Astrocyte of the hippocampus (primary cell): ENCODE measurements around the gene MTRF1L.
"Not testable (repeated sequence)": the region's sequence is repeated elsewhere in the genome, so short reads cannot be mapped to it uniquely, and the experiment has no call there.

Experiments
- DNase-seq: peaks from one replicate; pipeline ENCODE4 v3.0.0; 2011; ENCODE audit warnings: low read depth, low spot score

The MTRF1L gene

DNA sequence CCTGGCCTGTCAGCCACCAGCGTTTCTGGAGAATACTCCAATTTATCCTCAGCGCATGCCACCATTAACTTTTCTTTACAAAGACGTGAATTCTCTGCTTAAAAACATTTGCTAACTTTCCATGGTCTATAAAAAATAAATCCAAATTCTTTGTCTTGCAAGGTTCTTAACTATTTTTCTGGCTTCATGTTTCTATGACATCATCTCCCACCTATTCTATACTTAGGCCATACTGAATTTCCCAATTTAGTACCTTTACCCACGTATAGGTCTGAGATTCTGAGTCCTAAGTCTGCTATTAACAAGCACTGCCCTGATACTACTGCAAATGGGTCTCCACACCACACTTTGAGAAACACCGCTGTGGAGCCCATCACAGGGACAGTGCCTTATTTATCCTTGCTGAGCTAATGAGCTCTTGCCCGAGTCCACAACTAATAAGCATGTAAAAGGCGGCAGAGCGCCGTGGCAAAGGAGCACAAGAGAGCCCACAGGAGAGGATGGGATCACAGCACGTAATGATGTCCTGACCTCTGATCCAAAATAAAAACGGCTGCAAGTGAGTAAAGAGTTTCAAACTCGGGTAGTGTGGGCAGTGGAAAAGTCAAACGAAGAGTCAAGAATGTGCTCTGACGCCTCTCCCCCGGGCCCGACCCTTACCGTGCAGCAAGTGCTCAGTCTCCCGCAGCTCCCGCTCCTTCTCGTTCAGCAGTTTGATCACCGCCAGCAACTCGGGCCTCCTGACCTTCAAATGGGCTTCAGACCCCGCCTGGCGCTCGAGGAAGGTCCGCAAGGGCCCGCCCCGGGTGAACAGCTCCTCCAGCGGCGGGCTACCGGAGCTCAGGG, 519 bp downstream of the MTRF1L start:
- DNase-seq = peak; percentile 40

DNA sequence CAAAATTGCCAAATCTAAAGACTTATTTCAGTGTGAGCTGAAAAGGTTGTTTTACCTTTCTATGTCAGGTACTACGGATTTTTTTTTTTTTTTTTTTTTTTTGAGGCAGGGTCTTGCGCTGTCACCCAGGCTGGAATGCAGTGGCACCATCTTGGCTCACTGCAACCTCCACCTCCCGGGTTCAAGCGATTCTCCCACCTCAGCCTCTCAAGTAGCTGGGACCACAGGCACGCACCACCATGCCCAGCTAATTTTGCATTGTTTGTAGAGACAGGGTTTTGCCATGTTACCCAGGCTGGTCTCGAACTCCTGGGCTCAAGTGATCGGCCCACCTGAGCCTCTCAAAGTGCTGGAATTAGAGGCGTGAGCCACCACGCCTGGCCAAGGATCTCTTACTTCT, 1.7 kb downstream of the MTRF1L start:
- not testable (repeated sequence) for DNase-seq

DNA sequence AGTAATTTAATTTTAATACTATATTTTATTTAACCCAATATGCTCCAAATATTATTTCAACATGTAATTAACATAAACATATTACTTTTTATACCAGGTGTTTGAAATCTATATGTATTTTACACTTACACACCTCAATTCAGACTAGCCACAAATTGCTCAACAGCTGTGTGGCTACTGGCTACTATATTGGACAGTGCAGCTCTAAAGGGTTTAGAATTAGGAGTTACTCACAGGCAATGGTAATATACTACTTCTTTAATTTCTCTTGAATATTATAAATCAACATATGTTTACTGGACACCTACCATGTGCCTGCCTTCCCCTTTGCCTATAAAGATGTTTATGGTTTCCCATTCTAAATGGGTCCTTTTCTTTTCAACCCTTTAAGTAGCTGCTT, 2.3 kb downstream of the MTRF1L start:
- no peak for DNase-seq

DNA sequence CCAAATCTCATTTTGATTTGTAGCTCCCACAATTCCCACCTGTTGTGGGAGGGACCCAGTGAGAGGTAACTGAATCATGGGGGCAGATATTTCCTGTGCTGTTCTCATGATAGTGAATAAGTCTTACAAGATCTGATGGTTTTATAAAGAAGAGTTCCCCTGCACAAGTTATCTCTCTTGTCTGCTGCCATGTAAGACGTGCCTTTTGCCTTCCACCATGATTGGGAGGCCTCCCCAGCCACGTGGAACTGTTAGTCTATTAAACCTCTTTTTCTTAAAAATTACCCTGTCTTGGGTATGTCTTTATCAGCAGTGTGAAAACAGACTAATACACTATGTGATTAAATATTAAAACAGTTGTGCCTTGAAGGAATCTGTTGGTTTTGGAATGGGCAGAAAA, 3.0 kb downstream of the MTRF1L start:
- DNase-seq = not testable (repeated sequence)

DNA sequence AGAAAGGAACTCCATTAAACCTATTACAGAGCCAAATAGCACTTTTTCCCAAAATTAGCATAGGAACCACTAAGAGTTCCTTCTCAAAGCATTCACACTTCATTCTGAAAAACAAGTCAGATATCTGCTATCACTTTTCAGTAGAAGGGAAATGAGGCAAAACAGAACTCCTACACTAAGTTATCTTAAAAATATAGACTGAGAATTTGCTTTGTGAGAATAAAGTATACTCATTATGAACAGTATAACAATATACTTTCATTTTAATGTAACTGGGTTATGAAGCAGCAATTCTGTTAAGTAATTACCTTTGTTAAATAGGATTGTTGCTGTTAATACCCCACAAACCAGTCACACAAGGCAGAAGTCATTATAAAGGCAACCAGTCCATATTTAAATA, 8.7 kb downstream of the MTRF1L start:
- DNase-seq = no peak

DNA sequence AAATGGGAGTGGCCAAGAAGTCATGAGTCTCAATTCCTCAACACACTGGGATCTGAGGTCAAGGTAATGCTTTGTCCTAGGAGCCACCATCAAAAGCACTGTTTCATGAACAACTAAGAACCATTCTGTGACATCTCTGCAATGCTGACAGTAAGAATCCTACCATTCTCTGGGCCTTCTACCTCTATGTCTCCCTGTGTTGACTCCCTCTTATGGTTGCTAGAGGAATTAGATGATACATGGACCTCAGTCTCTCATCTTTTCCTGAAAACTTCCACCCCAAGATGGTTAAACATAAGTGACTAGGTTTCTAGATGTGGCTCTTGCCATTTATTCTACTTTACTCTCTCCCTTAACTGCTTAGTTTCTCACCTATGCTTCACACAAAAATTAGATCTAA, 9.1 kb downstream of the MTRF1L start:
- no peak for DNase-seq

DNA sequence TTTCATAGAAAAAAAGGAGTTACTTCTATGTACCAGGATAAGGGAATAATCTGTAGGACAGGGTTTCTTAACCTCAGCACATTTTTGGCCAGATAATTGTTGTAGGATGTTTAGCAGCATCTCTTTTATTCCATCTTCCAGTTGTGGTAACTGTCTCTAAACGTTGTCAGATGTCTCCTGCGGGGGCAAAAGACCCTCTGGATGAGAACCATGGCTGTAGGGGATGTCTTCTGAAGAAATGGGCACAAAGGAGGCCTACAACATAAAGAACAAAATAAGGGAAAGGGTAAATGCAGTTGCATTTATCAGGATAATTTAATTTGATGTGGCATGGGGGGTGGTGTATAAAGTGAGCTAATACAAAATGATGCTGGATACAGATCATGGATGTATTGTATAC, 15.5 kb downstream of the MTRF1L start:
- DNase-seq = no peak

DNA sequence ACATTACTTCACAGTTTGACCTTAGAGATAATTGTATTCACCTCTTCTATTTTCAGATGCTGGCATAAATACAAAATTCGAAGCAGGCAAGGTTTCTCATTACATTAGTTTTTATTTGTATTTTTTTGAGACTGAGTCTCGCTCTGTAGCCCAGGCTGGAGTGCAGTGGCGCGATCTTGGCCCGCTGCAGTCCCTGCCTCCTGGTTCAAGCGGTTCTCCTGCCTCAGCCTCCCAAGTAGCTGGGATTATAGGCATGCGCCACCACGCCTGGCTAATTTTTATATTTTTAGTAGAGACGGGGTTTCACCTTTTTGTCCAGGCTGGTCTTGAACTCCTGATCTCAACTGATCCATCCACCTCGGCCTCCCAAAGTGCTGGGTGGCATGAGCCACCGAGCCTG, 17.2 kb downstream of the MTRF1L start:
- DNase-seq = not testable (repeated sequence)

DNA sequence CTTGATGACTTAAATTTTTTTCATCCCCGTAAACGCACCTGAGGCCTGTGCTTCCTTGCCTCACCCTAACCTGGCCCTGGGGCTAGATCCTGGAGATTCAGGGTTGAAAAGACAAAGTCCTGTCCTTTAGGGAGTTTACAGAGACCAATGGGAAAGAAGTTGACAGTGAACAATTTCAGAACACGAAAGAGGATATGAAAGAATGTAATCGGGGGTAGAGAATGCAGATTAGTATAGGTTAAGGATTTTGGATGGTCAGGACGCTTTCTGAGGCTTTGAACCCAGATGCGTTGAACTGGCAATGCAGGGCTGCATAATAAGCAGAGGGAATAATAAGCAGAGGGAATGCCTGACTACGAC, 18.0 kb downstream of the MTRF1L start:
- peak; percentile 16 for DNase-seq

DNA sequence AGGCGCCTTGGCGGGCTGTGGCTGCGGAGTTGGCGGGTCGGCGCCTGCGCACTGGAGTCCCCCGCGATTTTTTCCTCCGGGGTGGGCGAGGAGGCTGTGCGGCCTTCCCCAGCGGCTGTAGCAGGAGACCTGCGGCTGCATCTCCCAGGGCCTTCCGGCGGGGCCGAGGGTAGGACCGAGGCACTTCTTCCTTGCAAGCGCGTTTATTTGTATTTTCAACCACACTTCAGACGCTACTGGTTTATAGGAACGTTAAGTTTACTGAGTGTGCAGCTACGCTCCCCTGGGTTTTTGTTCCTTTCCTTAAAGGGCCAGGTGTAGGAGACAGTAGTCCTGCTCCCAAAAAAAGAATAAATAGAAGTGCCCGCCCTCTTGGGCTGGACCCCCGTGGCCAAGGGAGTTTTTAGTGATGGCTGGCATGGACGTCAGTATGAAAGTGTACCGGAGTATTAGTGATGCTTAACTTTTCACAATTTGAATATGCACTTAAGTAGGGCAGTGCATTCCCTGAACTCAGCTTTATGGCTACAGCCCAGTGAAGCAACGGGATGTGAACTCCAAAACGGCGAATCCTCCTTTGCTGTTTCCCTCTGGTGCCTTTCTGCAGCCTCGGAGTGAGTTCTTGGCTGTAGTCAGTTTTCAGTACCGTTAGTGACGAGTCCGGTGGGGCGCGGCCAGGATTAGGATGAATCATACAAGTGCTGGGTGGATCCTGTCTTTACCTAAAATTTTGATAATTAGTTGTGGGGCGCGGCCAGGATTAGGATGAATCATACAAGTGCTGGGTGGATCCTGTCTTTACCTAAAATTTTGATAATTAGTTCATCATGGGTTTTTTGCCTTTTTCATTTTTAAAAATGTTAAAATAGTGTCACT, 18.6 kb downstream of the MTRF1L start:
- peak; percentile 81 for DNase-seq

DNA sequence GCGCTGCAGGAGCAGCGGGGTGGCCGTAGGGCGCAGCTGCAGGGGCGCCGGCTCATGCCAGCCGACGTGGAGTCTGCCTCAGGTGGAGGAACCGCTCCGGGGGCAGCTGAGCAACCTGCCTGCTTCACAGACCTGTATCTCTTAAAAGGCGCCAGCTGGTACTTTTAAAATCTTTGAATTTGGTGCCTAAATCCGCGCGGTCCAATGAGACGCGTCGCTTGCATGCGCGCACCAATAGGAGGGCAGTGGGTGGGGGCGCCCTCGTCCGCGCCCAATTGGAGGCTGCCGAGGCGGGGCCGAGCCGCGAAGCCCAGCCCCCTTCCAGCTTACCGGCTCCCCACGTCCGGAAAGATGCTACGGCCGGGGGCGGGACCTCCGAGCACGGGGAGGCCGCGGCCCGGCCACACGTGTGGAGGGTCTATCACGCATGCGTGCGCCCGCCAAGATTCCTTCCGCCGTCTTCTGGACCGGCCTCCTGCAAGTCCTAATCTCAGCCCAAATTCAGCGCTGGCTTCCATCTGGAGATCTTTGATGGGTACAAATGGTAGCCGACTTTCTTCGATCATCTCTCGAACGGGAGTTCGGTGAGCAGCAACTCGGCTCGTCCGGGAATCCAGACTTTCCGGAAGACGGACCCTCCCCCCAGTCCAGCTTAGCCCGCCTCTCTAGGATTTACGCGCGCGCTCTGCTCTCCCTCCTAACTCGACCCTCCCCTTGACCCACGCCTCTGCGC, 19.4 kb downstream of the MTRF1L start, which contains the start of gene FBXO5:
Gene FBXO5 (minus strand): TSS at position 138 of the 733 bp plus-strand sequence. CDS start 82 bp downstream, at position 56.
- DNase-seq = peak; percentile 99

DNA sequence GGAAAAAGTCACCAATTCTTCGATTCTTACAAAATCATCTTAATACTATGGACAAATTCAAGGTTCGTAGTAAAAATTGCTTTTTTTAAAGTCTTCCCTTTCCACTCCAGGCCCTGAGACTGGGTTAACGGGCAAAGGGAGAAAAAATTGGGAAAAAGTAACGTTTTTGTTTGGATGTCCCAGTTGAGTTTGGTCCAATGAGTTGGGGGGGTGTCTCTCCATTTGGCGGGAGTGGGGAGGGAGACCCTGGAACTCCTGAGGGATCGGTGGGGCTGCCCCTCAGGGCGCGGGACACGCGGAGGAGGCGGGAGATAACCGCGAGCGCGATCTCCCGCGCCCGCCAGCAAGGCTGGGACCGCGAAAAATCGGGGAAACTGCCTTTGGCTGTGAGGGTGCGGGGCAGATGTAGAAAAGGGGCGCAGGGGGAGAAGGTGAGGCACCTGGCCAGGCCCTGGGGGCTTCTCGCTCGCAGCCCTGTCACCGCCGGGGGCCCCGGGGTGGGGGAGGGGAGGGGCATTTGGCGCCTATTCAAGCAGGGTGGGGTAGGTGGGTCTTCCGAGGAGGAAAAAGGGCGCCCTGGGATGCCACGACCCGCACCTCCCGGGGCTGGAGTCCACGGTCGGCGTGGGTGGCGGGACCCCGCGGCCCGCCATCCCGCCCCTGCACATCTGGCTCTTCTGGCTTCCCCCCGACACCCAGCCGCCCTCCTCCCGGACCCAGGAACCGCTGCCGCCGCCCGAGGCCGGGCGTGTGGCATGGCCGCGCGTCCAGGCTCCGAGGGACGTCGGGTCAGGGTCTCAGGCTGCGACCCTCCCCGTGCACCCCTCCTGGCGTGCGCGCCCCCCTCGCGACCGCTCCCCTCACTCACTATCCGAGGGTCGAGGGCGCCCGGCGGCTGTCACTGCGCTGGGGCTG, 20.3 kb downstream of the MTRF1L start:
- DNase-seq = peak; percentile 26

DNA sequence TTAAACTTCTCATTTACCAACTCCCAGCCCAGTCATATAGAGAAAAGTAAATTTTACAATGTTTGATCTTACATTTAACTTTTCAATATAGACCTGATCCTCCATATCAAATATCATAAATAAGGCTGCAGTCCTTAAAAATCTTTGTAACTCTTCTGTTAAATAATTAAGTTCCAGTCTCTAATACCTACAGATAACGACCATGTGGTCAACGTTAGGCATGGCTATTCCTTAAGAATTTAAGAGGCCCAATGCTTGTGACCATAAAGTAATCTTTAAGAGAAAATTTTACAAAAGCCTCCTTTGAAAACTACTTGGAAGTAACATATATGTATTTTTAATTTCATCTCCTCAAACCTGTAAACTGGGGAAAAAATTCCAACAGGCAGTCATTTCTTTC, 21.3 kb downstream of the MTRF1L start:
- DNase-seq = no peak

DNA sequence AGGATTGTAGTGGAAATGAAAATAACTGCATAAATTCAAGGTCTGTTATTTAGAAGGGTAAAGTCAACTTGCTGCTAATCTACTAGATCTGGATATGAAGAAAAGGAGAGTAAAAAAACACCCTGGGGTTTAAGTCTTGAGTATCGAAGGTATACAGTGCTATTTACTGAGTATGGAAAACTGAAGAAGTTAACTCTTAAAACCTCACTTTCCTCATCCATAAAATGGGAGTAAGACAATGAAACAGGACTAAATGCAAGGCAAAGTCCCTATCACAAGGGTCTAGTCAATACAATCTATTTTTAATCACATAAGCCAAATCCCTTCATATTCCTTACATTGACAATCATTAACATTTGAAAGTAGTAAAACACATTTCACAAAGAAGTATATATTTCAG, 21.9 kb downstream of the MTRF1L start:
- DNase-seq = no peak

DNA sequence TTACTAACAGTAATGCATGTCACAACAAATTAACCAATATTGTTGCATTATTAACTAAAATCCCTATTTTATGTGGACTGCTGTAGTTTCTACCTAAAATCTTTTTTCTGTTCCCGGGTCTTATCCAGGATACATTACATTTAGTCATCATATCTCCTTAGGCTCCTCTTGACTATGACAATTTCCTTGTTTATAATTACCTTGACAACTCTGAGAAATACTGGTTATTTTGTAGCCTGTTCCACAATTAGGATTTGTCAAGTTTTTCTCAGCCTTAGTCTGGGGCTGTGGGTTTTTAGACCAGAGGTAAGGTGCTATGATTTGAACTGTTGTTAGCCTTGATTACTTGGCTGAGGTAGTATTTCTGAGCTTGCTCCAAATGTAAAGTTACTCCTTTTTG, 23.4 kb downstream of the MTRF1L start:
- no peak for DNase-seq

DNA sequence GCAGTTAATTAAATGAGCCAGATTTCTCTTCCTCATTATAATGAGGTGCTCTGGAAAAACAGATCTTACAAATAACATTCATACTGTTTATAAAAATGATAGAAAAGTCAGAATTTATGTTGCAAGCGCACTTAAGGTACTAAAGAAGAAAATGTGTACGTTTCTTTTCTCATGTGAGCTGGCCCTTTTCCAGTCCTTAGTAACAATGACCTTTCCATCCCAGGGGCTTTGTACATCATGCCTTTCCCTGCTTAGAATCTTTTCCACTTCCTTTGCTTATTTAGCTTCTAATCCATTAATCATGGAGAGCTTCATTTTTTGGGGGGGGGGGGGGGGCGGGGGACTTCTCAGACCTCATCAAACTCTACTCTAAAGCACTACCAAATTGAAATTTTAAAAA, 24.5 kb downstream of the MTRF1L start:
- DNase-seq = no peak

DNA sequence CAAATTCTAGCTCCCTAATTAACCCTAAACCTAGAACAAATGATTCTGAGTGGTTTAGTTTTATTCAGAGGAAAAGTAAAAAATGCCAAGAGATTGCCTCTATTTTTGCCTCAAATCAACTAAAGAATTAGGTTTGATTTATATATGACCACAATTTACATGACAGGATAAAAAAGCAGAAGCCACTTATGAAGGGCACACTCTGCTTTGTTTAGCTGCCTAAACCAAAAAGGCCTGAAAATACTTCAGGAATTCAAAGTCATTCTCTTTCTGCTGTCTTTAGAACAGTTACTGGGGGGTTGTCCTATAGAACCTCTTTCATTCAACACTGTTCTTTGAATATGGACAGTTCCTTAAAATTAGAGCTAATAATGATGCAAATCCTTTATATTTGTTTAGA, 25.0 kb downstream of the MTRF1L start:
- DNase-seq = no peak

DNA sequence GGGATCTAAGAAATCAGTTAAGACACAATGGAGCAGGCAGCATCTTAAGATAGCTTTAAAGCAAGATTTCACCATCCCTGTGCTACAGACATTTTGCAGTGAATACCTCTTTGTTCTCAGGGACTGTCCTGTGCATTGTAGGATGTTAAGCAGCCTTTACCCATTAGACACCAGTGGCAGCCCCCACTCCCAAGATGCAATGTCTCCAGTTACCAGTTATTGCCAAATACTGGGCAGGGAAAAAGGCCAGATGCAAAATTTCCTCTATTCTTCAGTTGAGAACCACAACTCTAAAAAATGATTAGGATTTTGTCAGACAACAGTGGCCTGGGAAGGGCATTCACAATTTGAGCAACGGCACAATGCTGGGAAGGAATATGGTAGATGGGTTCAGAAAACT, 25.8 kb downstream of the MTRF1L start:
- no peak for DNase-seq

DNA sequence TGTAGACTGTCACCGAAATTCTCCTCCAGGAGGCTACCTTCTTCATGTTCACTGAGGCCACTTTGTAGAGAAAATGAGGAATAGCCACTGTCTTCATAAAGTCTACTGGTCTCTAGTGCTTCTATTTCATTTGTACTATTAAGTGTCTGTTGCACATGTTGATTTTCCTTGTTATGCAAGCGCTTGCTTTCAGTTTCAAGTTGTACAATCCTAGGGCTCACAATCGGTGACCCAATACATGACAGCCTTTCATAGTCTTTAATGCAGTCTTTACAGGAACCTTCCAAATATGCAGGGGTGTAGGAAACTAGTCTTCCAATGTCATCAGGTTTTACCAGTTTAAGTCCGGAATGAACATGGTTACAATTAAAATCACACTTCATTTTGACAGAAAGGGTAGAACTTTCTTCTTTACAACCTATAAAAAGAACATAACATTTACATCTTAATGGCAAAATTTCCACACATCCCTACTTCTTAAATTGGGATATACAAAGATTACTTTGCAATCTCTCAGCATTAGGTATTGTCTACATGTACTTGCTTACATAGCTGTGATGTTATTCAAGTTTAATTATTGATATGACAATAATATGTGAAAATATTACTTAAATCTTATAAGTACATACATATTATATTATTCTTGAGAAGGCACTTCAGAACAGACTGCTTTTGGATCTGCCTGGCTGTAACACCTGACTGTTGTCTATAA, 27.1 kb downstream of the MTRF1L start:
- DNase-seq = no peak

DNA sequence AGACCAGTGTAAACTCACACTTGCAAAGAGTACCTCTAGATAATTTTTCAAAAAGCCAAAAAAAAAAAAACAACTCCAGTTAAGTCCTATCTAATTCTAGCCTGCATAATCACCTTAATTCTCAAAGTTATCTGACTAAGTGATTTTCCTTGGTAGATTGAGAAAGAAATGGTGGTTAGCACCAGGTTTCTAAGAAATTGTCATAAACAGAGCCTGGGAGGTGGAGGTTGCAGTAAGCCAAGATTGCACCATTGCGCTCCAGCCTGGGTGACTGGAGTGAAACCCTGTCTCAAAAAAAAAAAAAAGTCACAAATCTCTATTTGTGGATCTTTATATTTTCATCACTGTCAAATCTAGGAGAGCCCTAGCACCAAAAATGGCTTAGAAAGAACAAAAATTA, 28.6 kb downstream of the MTRF1L start:
- DNase-seq = no peak
